Measurements from ENCODE around the gene HNRNPA1.

DNA sequence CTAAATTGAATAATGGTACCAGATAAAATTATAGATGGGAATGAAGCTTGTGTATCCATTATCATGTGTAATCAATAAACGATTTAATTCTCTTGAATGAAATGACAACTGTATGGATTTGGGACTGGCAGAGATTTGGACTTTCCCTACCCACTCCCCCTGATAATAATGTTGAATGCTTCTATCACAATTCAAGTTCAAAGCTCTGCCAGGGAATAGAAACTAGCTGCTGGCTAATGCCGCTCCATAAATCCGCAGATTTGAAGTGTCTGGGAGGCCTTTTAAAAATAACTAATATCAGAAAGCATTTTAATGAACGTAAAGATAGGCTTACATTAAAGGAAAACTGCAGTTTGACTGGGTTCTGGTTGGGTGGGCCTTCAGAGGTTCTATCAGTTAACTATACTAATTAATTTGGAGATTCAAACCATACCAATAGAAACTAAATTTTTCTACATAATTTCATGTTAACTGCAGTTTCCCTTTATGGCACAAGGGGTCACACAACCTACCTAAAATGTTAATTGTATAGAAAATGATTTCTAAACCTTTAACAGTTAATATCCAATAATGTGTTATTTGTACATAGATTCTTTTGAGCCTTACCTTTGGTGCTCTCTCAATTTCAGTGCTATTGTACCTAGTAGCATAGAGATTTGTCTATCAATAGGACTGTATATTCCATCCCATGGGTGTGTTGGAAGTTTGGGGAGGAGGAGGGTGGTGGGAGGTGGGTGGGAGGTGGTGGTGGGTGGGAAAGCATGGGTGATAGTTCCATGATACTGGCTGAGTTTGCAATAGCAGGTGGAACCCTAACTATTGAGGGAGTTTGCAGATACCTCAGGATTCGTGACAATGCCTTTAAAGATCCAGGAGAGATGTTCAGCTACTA is 4.9 kb downstream of the HNRNPA1 start:
- no peak for TF ChIP-seq POLR2A (IDR thresholded peaks at IDR 0.05; ENCODE audit: low read length)
- TF ChIP-seq GATA1 (IDR thresholded peaks at IDR 0.05; ENCODE audit: low read depth, low read length) = no peak
